Medulla oblongata (tissue), 1 donor: ENCODE results near the gene KNDC1.
"Not testable (repeated sequence)": the region's sequence is repeated elsewhere in the genome, so short reads cannot be mapped to it uniquely, and the experiment has no call there.

Experiments used
- DNase-seq: peaks from one replicate; pipeline ENCODE4 v3.0.0-alpha.2; 2015; ENCODE audit errors: extremely low spot score

Gene KNDC1

GRCh38 chr10:133162178-133162909 lies 2.3 kb downstream of the KNDC1 start:
- DNase-seq = peak; percentile 87

- peak; percentile 68 for DNase-seq
These were observed 3.2 kb downstream of the KNDC1 start for GRCh38 chr10:133162910-133163856.

GRCh38 chr10:133163889-133164815 lies 4.1 kb downstream of the KNDC1 start:
- peak; percentile 32 for DNase-seq

GRCh38 chr10:133164816-133165555 lies 5.0 kb downstream of the KNDC1 start:
- DNase-seq = no peak

GRCh38 chr10:133165556-133166503 lies 5.8 kb downstream of the KNDC1 start:
- no peak for DNase-seq

- DNase-seq = no peak
These were observed 6.4 kb downstream of the KNDC1 start for GRCh38 chr10:133166504-133166827.

GRCh38 chr10:133166828-133167692 lies 7.0 kb downstream of the KNDC1 start:
- peak; percentile 65 for DNase-seq

GRCh38 chr10:133167693-133168616 lies 7.9 kb downstream of the KNDC1 start:
- no peak for DNase-seq

- DNase-seq = no peak
These were observed 8.6 kb downstream of the KNDC1 start for GRCh38 chr10:133168617-133169031.

GRCh38 chr10:133169173-133169947 lies 9.3 kb downstream of the KNDC1 start:
- DNase-seq = no peak

- DNase-seq = no peak
These were observed 10.1 kb downstream of the KNDC1 start for GRCh38 chr10:133170092-133170491.

GRCh38 chr10:133173860-133174640 lies 14.0 kb downstream of the KNDC1 start:
- no peak for DNase-seq

GRCh38 chr10:133174689-133175263 lies 14.8 kb downstream of the KNDC1 start:
- DNase-seq = no peak

GRCh38 chr10:133175624-133176023 lies 15.6 kb downstream of the KNDC1 start:
- not testable (repeated sequence) for DNase-seq

- DNase-seq = no peak
These were observed 16.5 kb downstream of the KNDC1 start for GRCh38 chr10:133176546-133176945.
